Esophagus squamous epithelium (tissue), 5 donors: ENCODE data around the gene RPL18. TPM values are rescaled to one million over a fixed set of nuclear protein-coding genes. Genes with fewer than 3 reads are reported as not detected.
A peak's percentile ranks its signal among the peaks of the same experiment; 100 is the strongest.

Experiments
- DNase-seq: peaks from one replicate; lab custom pipeline; 2025; lab: John Stamatoyannopoulos, UW
- H3K27ac ChIP-seq, 4 donors: fragments of 200-600 bp; sonication (generic); one replicate each; pipeline ENCODE4 v1.5.1; 2016 to 2019; ENCODE audit warnings: mild to moderate bottlenecking in 1 of 4
- H3K27me3 ChIP-seq, 4 donors: fragments of 200-600 bp; sonication (generic); 1 replicate in 3 of 4; 2 replicates in 1 of 4; pipeline versions ENCODE4 v1.5.1 to v1.6.0; 2017 to 2021; ENCODE audit warnings: antibody characterized with exemption in 1 of 4
- H3K36me3 ChIP-seq, 3 donors: fragments of 200-600 bp; sonication (generic); one replicate each; pipeline ENCODE4 v1.5.1; 2016 to 2019
- H3K4me1 ChIP-seq, 3 donors: fragments of 200-600 bp; sonication (generic); one replicate each; pipeline ENCODE4 v1.5.1; 2017 to 2019
- H3K4me3 ChIP-seq, 4 donors: fragments of 200-600 bp; sonication (generic); 1 replicate in 3 of 4; 2 replicates in 1 of 4; pipeline ENCODE4 v1.5.1; 2016 to 2019; ENCODE audit warnings: mild to moderate bottlenecking in 2 of 4, moderate library complexity in 1 of 4
- H3K9me3 ChIP-seq, 3 donors: fragments of 200-600 bp; sonication (generic); one replicate each; pipeline ENCODE4 v1.5.1; 2016 to 2019
- CTCF ChIP-seq, 6 experiments: fragments of 450-650 bp in 4 of 6; fragments of 200-600 bp in 2 of 6; sonication (generic) in 2 of 6; IDR thresholded peaks; one replicate each; pipeline ENCODE4 v1.5.1; 2016 to 2019; ENCODE audit warnings: antibody characterized with exemption in 6 of 6, mild to moderate bottlenecking in 4 of 6, moderate library complexity in 4 of 6
- POLR2A ChIP-seq, 4 donors: fragments of 450-650 bp; IDR thresholded peaks; one replicate each; pipeline ENCODE4 v1.6.1; 2017; ENCODE audit warnings: antibody characterized with exemption in 4 of 4, mild to moderate bottlenecking in 4 of 4, moderate library complexity in 3 of 4
- WGBS, 2 donors: methylation state at CpG; one replicate each; pipeline ENCODE4 v1.1.5; 2018; 5-methylcytosine and 5-hydroxymethylcytosine counted together
- intact Hi-C: fragments of 100-400 bp; cut with DNase I; formaldehyde crosslinking; loops from one replicate; pipeline ENCODE4 v1.15.0; 2022
- total RNA-seq, 4 donors: library from RNA; depleted of rRNA; stranded (reverse); fragments of >200 nt; gene quantifications; one replicate each; pipeline ENCODE4 v1.1.0, GENCODE V29; 2016
- donor health status: DM: yes; HTN: yes; CAD: no.

Gene RPL18
- total RNA-seq, 4 donors from 2014 or later: 1,870 to 2,808 (median 2,491) TPM

DNA sequence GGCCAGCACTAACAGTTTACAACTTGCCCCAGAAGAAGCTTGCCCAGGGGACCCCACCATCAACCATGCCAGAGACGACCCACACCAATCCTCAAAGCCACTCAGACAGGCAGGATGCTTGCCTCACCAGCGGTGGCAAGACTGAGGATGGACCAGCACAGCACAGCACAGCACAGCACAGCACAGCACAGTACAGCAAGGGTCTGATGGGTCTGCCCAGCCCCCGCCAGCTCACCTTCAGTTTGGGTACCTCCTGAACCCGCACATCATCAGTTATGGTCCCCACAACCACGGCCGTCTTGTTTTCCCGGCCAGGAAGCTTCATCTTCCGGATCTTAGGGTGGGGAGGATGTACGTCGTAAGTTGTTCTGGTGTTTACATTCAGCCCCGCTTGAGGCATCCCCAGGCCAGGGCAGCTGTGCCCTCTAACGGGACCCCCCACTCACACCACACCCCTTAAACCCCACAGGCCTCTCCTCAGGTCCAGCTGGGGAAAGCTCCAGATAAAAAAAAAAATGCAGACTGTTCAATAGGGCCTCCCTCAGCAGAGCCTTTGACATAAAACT is 2.4 kb downstream of the RPL18 start:
- DNase-seq: no peak
- H3K4me1 ChIP-seq: peaks cover 32 to 69% (median 36%) of the 10 kb centered on the region in 3 donors
- 20 to 30% methylated on average over 4 to 7 of the region's 12 CpGs for WGBS, 2 donors
- H3K27me3 ChIP-seq: no peaks in the 10 kb centered on the region
- no peaks in the 10 kb centered on the region for H3K9me3 ChIP-seq
- intact Hi-C loops: no loop called here
- peaks cover 17 to 35% (median 24%) of the 10 kb centered on the region in 3 donors for H3K36me3 ChIP-seq
- H3K27ac ChIP-seq: peak overlapping the region; percentile 91 to 96 (median 94)
- no peak for TF ChIP-seq POLR2A (IDR thresholded peaks at IDR 0.05)
- TF ChIP-seq CTCF (IDR thresholded peaks at IDR 0.05): no peak
- peak overlapping the region; percentile 75 to 96 (median 82) for H3K4me3 ChIP-seq

- WGBS, 2 donors: 71 to 81% methylated on average over 5 to 7 of the region's 16 CpGs
- peaks cover 32 to 64% (median 36%) of the 10 kb centered on the region in 3 donors for H3K4me1 ChIP-seq
- H3K4me3 ChIP-seq: peak overlapping the region in 3 of 4 donors; percentile 1 to 96 (median 75)
- no peaks in the 10 kb centered on the region for H3K9me3 ChIP-seq
- H3K36me3 ChIP-seq: peaks cover 17 to 32% (median 24%) of the 10 kb centered on the region in 3 donors
- TF ChIP-seq CTCF (IDR thresholded peaks at IDR 0.05) (no peak), POLR2A (IDR thresholded peaks at IDR 0.05) (no peak)
- H3K27ac ChIP-seq: peak overlapping the region; percentile 91 to 96 (median 94)
- intact Hi-C loops: no loop called here
- H3K27me3 ChIP-seq: no peaks in the 10 kb centered on the region
- DNase-seq: no peak
Measured at GRCh38 chr19:48616041-48616436, 2.9 kb downstream of the RPL18 start.

DNA sequence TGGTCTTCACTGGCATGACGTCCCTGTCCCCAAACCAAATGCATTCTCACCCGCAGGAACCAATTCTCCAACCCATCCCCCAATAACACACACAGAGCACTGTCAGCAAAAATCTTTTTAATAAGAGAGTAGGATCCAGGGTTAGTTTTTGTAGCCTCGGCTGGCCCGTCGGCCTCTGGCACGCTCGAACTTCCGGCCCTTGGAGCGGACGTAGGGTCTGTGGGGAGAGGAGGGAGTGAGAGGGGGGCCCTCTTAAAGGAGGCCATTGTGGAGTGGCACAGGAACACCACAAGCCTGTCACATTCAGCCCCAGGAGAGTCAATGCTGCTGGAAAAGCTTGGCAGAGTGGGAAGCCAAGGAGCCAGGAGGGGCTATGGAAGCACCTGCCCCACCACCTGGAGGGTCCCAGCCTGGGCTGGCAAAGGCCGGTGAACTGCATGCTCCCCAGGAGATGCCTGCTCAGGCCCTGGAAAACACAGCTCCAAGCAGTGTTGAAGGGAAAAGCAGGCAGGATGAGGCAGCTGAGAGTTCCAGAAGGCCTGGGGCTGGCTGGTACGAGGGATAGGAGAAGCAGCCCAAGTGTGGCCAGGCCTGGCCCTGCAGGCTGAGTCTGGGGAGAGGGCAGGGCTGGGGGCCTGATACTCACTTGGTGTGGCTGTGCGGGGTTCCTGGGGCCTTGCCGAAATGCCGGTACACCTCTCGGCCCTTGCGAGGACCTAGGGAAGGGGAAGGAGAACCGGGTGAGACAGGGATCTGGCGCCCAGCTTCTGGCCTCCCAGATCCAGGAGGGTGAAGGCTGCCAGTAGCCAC is 3.5 kb downstream of the RPL18 start:
- no peak for TF ChIP-seq CTCF (IDR thresholded peaks at IDR 0.05)
- TF ChIP-seq POLR2A (IDR thresholded peaks at IDR 0.05): no peak
- intact Hi-C loops: no loop called here
- H3K36me3 ChIP-seq: peaks cover 17 to 32% (median 24%) of the 10 kb centered on the region in 3 donors
- H3K27ac ChIP-seq: peak overlapping the region; percentile 91 to 96 (median 94)
- H3K4me3 ChIP-seq: peak overlapping the region in 2 of 4 donors; percentile 1 to 32
- WGBS, 2 donors: 53 to 65% methylated on average over 17 to 19 of the region's 19 CpGs
- no peaks in the 10 kb centered on the region for H3K27me3 ChIP-seq
- H3K9me3 ChIP-seq: no peaks in the 10 kb centered on the region
- DNase-seq: no peak
- H3K4me1 ChIP-seq: peaks cover 32 to 58% (median 36%) of the 10 kb centered on the region in 3 donors

DNA sequence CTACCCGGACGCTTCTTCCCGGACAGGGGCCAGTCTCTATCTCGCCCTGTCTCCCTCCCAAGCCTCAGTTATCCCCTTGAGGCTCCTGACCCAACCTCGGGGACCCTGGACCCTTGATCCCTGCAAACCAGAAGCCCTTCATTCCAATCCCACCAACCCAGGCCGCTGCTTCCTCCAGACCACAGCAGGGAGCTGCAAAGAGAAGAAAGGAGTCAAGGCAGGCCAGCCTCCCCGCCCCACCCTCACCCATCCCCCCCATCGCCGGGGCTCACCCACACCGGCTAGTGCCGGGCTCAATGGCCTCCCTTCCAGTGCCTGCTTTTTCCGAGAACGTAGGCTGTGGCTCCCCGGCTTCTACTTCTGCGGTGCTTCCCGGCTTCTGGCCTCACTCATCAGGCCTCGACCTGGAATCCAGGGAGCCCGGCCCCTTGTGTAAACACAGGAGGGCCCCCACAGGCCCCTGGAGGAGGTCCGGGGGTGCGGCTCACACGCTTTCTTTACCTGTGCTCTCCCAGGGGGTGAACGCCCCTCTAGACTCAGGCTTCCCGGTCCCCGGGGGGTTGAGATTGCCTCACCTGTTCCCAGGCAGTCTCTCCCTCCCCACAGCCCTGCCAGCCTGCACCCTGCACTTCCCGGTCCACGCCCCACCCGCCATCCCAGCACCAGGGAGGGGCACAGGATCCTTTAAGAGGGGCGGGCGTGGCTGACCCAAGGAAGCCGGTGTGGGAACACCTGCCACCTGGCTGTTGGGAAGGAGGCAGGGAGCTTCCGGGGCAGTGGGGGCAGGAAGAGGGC is 4.3 kb downstream of the RPL18 start, which contains the start of gene FAM83E:
FAM83E (minus strand) TSS at position 641 of the 795 bp plus-strand sequence. CDS start 1,704 bp downstream, outside the sequence.
- Histone ChIP-seq H3K27me3 (no peaks in the 10 kb centered on the region), H3K27ac (peak within 1 kb of the TSS; percentile 91 to 96 (median 94)), H3K4me1 (peaks cover 26 to 50% (median 32%) of the 10 kb centered on the region in 3 donors), H3K9me3 (no peaks in the 10 kb centered on the region), H3K36me3 (peaks cover 17 to 32% (median 24%) of the 10 kb centered on the region in 3 donors), H3K4me3 (peak within 1 kb of the TSS; percentile 14 to 96 (median 29))
- intact Hi-C loops: no loop called here
- 30 to 33% methylated on average over 15 to 18 of the region's 31 CpGs for WGBS, 2 donors
- TF ChIP-seq CTCF (IDR thresholded peaks at IDR 0.05) (peak in 4 of 6 experiments; percentile 14 to 55 (median 42)), POLR2A (IDR thresholded peaks at IDR 0.05) (peak in 2 of 4 donors; percentile 25 to 45)
- DNase-seq: no peak
